Thyroid gland (tissue), 4 donors: ENCODE measurements around the gene CD1D.
"Not testable (repeated sequence)": the region's sequence is repeated elsewhere in the genome, so short reads cannot be mapped to it uniquely, and the experiment has no call there.

Source experiments
- POLR2A ChIP-seq, 2 donors: fragments of 450-650 bp; IDR thresholded peaks; one replicate each; pipeline ENCODE4 v1.6.1; 2017; ENCODE audit warnings: antibody characterized with exemption in 2 of 2, mild to moderate bottlenecking in 2 of 2, moderate library complexity in 1 of 2
- TF ChIP-seq, protein P1 (sequence below), 6 experiments: fragments of 200-600 bp in 3 of 6; fragments of 450-650 bp in 3 of 6; sonication (generic) in 3 of 6; IDR thresholded peaks; one replicate each; pipeline ENCODE4 v1.5.1; 2016 to 2019; ENCODE audit warnings: antibody characterized with exemption in 6 of 6, mild to moderate bottlenecking in 2 of 6, inconsistent platforms in 1 of 6, moderate library complexity in 1 of 6

DNA sequence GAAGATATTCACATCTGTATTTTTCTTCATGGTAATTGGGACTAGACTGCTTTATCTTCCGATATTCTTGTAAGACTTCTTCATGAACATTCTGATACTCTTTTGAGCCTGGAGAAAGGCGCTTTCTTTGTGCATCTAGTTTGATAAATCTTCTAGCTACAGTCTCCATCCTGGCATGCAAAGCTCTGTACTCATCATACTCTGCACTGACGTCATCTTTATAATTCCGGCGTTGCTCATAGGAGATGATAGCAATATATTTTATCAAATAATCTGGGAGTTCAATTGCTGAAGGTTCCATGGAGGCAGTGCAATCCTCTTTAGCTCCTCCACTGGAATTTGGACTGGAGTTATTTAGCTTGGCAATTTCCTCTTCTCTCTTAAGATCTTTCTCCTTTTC lies 4.8 kb upstream of the CD1D start:
- TF ChIP-seq POLR2A (IDR thresholded peaks at IDR 0.05), result not testable (repeated sequence)
- TF ChIP-seq, protein P1, sequence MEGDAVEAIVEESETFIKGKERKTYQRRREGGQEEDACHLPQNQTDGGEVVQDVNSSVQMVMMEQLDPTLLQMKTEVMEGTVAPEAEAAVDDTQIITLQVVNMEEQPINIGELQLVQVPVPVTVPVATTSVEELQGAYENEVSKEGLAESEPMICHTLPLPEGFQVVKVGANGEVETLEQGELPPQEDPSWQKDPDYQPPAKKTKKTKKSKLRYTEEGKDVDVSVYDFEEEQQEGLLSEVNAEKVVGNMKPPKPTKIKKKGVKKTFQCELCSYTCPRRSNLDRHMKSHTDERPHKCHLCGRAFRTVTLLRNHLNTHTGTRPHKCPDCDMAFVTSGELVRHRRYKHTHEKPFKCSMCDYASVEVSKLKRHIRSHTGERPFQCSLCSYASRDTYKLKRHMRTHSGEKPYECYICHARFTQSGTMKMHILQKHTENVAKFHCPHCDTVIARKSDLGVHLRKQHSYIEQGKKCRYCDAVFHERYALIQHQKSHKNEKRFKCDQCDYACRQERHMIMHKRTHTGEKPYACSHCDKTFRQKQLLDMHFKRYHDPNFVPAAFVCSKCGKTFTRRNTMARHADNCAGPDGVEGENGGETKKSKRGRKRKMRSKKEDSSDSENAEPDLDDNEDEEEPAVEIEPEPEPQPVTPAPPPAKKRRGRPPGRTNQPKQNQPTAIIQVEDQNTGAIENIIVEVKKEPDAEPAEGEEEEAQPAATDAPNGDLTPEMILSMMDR (IDR thresholded peaks at IDR 0.05), result not testable (repeated sequence)
